HG03442 (cell line): ENCODE data around the gene CENPU.
A peak's percentile ranks its signal among the peaks of the same experiment; 100 is the strongest.
"Not testable (repeated sequence)": the region's sequence is repeated elsewhere in the genome, so short reads cannot be mapped to it uniquely, and the experiment has no call there.

Experiments
- ATAC-seq: cut with Tn5 transposase; IDR thresholded peaks from one replicate; pipeline ENCODE4 v1.9.1; 2021; ENCODE audit warnings: mild to moderate bottlenecking, moderate library complexity; ENCODE audit not compliant: unreplicated experiment

Gene CENPU

GRCh38 chr4:184668511-184669114, 65.3 kb downstream of the CENPU start:
- no peak for ATAC-seq

- no peak for ATAC-seq
These were observed 65.8 kb downstream of the CENPU start for GRCh38 chr4:184668096-184668495.

- no peak for ATAC-seq
These were observed 67.2 kb downstream of the CENPU start for GRCh38 chr4:184666670-184667069.

GRCh38 chr4:184664445-184665210, 69.3 kb downstream of the CENPU start:
- ATAC-seq = no peak

GRCh38 chr4:184662236-184662635, 71.7 kb downstream of the CENPU start:
- no peak for ATAC-seq

GRCh38 chr4:184660978-184661377, 72.9 kb downstream of the CENPU start:
- ATAC-seq = no peak

GRCh38 chr4:184657820-184658219, 76.1 kb downstream of the CENPU start:
- ATAC-seq = not testable (repeated sequence)

- no peak for ATAC-seq
These were observed 76.8 kb downstream of the CENPU start for GRCh38 chr4:184657144-184657543.

GRCh38 chr4:184655889-184656869, 77.7 kb downstream of the CENPU start:
- no peak for ATAC-seq

- no peak for ATAC-seq
These were observed 80.2 kb downstream of the CENPU start for GRCh38 chr4:184653650-184654049.

GRCh38 chr4:184652681-184653080, 81.2 kb downstream of the CENPU start:
- ATAC-seq = not testable (repeated sequence)

GRCh38 chr4:184651899-184652298, 82.0 kb downstream of the CENPU start:
- ATAC-seq = no peak

- peak; percentile 0 for ATAC-seq
These were observed 83.7 kb downstream of the CENPU start for GRCh38 chr4:184649971-184650855.

- ATAC-seq = peak; percentile 81
These were observed 84.6 kb downstream of the CENPU start, which contains the start of the genes CASP3 and PRIMPOL for GRCh38 chr4:184649026-184649970. CASP3 (minus strand) TSS chr4:184649447; CDS start chr4:184638453, 10,994 bp downstream. PRIMPOL (plus strand) TSS chr4:184649738; CDS start chr4:184657141, 7,403 bp downstream.

- ATAC-seq = peak; percentile 20
These were observed 85.4 kb downstream of the CENPU start for GRCh38 chr4:184648313-184649025.

- ATAC-seq = no peak
These were observed 85.9 kb downstream of the CENPU start for GRCh38 chr4:184648054-184648312.

- ATAC-seq = no peak
These were observed 86.4 kb downstream of the CENPU start for GRCh38 chr4:184647266-184648053.
